ENCODE measurements around the gene TK2.
A peak's percentile ranks its signal among the peaks of the same experiment; 100 is the strongest.
"Not testable (repeated sequence)": the region's sequence is repeated elsewhere in the genome, so short reads cannot be mapped to it uniquely, and the experiment has no call there.

TK2 gene

GRCh38 chr16:66502020-66502913 lies 47.7 kb downstream of the TK2 start:
- DNase-seq: peak; percentile 41

- not testable (repeated sequence) for DNase-seq
These were observed 48.4 kb downstream of the TK2 start for GRCh38 chr16:66501563-66501962.

- not testable (repeated sequence) for DNase-seq
These were observed 52.0 kb downstream of the TK2 start for GRCh38 chr16:66497921-66498320.

- DNase-seq: not testable (repeated sequence)
These were observed 53.7 kb downstream of the TK2 start for GRCh38 chr16:66496226-66496625.

GRCh38 chr16:66495440-66495839 lies 54.5 kb downstream of the TK2 start:
- DNase-seq: no peak

DNA sequence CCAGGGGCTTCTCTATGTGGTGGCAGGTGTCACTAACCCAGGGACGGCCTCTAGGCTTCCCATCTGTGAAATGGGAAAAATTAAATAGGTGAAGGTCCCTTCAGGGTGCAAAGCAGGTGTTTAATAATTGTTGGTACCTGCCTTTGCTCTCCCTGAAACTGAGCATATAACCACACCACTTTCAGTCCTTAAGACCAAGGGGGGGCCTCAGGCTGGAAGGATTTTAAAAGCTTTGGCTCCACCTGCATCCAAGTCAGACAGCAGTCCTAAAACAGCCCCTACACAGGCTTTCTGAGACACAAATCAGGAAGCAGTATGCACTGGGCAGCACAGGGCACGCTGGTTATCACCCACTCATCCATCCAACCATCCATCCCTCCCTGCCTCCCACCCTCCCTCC lies 55.0 kb downstream of the TK2 start:
- no peak for DNase-seq

- DNase-seq: no peak
These were observed 56.2 kb downstream of the TK2 start for GRCh38 chr16:66493490-66494401.

DNA sequence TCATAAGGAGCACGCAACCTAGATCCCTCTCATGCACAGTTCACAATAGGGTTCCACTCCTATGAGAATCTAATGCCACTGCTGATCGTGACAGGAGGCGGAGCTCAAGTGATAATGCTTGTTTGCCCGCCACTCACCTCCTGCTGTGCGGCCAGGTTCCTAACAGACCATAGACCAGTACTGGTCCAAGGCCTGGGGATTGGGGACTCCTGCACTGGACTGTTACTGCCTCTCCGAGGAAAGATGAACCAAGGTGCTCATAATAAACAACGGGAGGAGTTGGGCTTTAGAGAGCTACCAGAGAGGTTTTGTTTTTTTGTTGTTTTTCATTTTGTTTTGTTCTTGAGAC lies 58.2 kb downstream of the TK2 start:
- DNase-seq: no peak

DNA sequence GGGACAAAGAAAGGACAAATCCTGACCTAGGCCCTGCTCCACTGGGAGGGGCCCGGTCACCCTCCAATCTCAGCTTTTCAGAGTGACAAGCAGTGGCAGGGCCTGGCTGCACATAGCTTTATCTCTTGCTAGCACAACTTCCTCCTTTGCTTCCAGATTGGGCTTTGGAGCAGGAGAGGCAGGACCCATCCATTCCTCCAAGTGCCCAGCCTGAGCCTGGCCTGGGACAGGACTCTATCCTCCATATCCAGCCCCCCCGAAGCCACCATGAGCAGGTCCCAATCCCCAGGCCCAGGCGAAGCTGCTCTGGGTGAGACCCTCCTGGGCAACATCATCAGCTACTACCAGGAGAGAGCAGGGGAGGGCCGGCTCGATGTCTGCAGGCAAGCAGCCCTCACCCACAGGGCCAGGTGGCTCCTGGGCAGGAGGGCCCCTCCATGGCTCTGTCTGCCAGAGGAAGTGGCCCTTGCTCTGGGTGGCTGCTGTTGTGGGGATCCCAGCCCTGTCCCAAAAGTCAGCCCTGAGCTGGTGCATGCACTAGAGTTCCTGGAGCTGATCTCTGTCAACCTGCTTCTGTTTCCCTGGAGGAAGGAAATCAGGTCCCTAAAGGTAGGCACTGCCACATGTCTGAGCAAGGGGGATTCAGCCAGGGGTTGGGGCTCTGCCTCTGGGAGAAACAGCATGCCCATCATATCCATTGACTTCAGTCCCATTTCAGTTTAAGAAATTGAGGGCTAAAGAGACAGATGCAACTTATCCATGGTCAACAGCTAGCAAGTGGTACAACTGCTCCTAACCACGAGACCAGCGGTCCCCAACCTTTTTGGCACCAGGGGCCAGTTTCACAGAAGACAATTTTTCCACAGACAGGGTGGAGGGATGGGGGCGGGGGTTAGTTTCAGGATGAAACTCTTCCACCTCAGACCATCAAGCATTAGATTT lies 58.9 kb downstream of the TK2 start:
- DNase-seq: no peak

DNA sequence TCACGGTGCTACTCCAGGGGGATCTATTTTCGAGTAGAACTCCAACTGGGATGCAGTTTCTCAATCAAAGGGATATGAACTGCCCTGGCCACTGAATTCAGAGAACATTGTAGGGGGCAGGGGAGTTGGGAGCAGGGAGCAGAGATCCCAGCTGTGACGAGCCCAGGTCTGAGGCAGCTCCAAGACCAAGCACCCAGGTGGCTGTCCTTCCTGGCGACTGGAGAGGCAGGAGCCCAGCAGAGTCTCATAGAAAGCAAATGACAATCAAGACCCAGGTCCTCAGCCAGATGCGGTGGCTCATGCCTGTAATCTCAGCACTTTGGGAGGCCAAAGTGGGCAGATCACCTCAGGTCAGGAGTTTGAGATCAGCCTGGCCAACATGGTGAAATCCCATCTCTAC lies 60.1 kb downstream of the TK2 start:
- DNase-seq: no peak

DNA sequence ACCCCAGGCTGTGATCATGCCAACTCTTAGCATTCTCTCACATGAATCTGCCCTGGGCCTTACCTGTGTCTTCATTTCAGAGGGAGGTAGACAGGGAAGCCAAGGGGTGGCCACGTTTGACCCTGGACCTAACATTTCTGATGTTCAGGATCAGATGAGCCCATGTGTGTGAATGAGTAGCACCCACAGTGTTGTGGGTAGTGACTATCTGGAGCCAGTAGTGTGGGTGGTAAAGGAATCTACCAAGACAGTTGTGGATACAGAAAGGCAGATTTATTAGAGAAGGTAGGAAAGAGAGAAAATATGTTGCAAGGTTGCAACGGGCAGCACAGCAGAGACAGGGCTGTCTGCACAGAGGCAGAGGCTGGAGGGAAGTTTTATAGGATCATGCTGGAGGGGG lies 60.5 kb downstream of the TK2 start:
- no peak for DNase-seq

GRCh38 chr16:66488505-66488904 lies 61.4 kb downstream of the TK2 start:
- no peak for DNase-seq

GRCh38 chr16:66487580-66488275 lies 62.2 kb downstream of the TK2 start:
- peak; percentile 13 for DNase-seq

DNA sequence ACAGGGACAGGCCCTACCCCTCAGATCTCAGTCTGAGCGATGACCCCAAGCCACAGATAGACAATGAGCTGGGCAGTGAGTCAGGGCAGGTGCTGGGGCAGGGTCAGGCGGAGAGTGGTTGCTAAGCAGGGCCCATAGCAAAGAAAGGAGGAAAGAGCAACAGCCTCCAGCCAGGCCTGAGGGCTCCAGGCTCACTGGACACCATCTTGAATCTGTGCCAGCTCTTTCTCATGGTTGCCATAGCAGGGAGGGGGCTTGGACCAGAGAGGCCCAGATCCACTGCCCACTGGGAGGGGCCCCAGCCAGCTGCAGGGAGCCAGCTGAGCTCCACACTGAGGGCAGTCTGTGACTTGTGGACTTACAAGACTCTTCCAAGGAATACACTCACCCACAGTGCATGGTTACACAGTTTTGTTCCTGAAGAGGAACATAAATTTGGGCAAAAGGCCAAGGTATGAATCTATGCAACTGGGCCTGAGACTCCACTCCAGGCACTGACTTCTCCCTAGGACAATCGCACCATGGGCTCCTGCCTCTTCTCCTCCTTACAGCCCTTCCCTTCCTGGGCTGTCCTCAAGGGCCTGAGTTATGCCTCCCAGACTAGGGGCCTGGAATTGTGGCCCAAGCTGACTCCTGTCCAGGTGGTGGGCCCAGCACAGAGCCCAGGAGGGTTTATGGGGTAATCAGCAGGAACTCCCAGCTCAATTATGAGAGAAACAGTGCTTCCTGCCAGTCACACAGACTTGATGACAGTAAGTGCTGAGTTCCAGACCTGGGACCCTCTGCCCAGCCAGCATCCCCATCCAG lies 62.9 kb downstream of the TK2 start:
- peak; percentile 68 for DNase-seq

GRCh38 chr16:66486199-66486772 lies 63.6 kb downstream of the TK2 start:
- no peak for DNase-seq

DNA sequence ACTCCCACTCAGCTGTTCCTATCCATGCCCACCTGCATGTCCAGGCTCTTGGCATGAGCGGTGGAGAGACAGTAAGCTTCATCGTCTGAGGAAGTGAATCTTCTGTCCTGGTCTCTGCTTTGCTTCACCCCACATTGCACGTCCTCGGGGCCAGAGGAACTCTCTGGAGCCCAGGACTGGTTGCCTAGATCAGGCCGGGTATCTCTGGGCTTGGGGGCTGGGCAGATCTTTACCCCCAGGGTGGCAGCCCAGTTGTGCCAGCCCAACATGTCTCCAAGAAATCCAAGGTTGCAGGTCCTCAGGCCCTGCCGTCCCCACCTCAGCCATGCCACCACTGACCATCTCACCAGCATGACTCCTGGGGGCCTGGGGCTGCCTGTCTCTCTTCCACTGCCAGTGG lies 64.5 kb downstream of the TK2 start:
- DNase-seq: peak; percentile 45

DNA sequence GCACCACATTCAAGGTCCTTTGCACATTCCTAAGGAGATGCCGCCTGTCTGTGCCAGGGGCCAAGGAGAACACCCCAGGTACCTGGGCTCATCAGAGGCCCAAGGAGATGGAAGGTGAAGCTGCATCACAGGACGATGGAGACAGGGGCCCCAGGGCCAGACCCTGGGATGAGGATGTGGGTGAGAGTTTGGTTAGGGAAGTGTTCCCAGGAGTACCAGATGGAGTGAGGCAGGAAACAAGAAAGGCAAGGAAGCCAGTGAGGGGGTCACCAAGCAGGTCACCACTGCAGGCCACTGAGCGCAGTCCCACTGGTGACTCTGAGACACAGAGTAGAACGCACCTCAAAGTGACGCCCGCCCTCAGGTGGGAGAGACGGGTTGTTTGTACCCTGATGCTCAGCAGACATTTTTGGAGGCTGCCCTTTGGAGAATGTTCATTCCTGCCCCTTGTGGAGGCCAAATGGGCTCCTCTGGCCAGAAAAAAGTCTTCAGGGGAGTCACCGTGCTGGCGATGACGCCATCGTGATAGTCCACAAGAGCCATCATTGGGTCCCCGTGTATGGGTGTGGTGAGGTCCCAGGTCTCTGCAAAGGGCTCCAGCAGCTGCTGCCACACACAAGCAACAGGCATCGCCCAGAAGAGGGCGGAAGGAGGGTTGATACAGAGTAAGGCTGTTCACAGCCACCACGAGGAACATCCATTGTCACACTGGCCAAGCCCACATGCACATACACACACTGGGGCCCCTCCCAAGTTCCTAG lies 65.3 kb downstream of the TK2 start:
- no peak for DNase-seq

GRCh38 chr16:66483689-66484452 lies 66.1 kb downstream of the TK2 start:
- peak; percentile 71 for DNase-seq

GRCh38 chr16:66481943-66482390 lies 68.0 kb downstream of the TK2 start:
- DNase-seq: no peak

All from inflammatory macrophage treated with lipopolysaccharide for 4 hours (primary cell).